ELR (cell line): ENCODE measurements around the gene CDH22.

ENCODE experiments used
- DNase-seq: peaks from one replicate; pipeline ENCODE4 v3.0.0-alpha.2; 2015; ENCODE audit warnings: low read depth

CDH22 gene

GRCh38 chr20:46308258-46309157 is at the start of gene CDH22:
CDH22 (minus strand) TSS chr20:46308498; CDS start chr20:46251294, 57,204 bp downstream.
- DNase-seq = peak; percentile 59

- DNase-seq = no peak
Observed at GRCh38 chr20:46357030-46357514, 48.8 kb upstream of the CDH22 start.

- no peak for DNase-seq
Observed at GRCh38 chr20:46356195-46357029, 48.1 kb upstream of the CDH22 start.

GRCh38 chr20:46355778-46356177 is 47.5 kb upstream of the CDH22 start:
- no peak for DNase-seq

- DNase-seq = no peak
Observed at GRCh38 chr20:46354920-46355654, 46.8 kb upstream of the CDH22 start.

- no peak for DNase-seq
Observed at GRCh38 chr20:46354207-46354555, 45.9 kb upstream of the CDH22 start.

GRCh38 chr20:46353500-46354206 is 45.4 kb upstream of the CDH22 start:
- no peak for DNase-seq

GRCh38 chr20:46352370-46352938 is 44.2 kb upstream of the CDH22 start:
- DNase-seq = no peak

GRCh38 chr20:46351357-46352058 is 43.2 kb upstream of the CDH22 start:
- no peak for DNase-seq

- no peak for DNase-seq
Observed at GRCh38 chr20:46350986-46351267, 42.6 kb upstream of the CDH22 start.

GRCh38 chr20:46350201-46350985 is 42.1 kb upstream of the CDH22 start:
- DNase-seq = peak; percentile 92

- DNase-seq = no peak
Observed at GRCh38 chr20:46349742-46350056, 41.4 kb upstream of the CDH22 start.

- peak; percentile 63 for DNase-seq
Observed at GRCh38 chr20:46349035-46349741, 40.9 kb upstream of the CDH22 start.

- peak; percentile 26 for DNase-seq
Observed at GRCh38 chr20:46347841-46348803, 39.8 kb upstream of the CDH22 start.

- no peak for DNase-seq
Observed at GRCh38 chr20:46346770-46347169, 38.5 kb upstream of the CDH22 start.

- DNase-seq = no peak
Observed at GRCh38 chr20:46344488-46345162, 36.3 kb upstream of the CDH22 start.

- no peak for DNase-seq
Observed at GRCh38 chr20:46343975-46344357, 35.7 kb upstream of the CDH22 start.
